HT1080 (cell line): ENCODE data around the gene PARD6A. TPM values are rescaled to one million over a fixed set of nuclear protein-coding genes. Genes with fewer than 3 reads are reported as not detected.

Experiments
- DNase-seq: peaks from one replicate; pipeline ENCODE4 v3.0.0-alpha.2; 2015; ENCODE audit warnings: low read depth
- total RNA-seq: library from RNA; depleted of rRNA; stranded (reverse); fragments of >200 nt; shearing (Covaris generic); gene quantifications from 2 replicates; pipeline ENCODE4 v1.2.3, GENCODE V29; 2014

PARD6A gene
- total RNA-seq, 1 experiment from 2014 or later = 3.8 TPM

DNA sequence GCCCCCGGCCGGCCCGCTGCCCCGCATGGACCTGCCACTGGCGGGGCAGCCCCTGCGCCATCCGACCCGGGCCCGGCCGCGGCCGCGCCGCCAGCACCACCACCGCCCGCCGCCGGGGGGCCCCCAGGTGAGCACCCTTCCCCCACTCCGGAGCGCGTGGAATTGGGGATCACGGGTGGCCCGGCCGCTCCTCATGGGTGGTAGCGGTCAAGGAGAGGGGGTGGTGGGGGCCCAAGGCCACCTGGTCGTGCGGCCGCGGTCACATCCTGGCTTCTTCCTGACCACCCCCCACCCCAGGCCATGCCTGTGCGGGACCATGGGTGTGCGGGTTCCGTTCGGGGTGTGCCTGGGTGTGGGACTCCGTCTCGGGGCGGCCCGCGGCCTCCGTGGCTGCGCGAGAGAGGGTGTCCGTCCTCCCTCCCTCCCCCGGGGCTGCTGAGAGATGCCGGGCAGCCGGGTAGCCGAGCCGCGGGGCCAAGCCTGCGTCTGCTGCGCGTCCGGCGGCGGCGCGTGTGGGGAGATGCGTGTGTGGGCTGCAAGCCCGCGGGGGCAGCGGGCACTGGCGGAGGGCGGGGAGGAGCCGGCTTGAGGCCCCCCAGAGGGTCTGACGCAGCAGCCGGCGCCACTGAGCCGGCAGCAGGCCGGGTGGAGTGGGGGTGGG is 7.5 kb upstream of the PARD6A start:
- DNase-seq = no peak

DNA sequence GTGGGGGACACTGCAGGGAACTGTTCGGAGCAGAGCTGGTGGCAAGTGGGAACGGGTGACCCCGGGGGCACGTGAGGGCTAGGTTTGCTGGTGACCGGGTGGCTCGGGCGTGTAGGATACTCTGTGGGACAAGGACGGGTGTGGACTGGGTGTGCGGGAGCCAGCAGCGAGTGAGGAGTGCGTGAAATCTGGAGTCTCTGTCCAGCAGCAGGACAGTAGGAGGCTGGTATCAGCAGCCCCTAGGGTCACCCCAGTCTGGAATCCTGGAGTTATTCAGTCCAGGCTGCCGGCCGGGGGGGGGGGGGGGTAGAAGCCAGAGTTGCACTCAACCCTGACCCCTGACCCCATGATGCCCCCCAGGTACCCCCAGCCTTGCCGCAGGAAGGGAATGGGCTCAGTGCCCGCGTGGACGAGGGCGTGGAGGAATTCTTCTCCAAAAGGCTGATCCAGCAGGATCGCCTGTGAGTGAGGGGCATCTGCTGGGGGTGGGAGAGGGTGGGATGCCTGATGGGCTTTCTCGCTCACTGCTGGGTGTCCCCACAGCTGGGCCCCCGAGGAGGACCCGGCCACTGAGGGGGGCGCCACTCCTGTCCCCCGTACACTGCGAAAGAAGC is 6.9 kb upstream of the PARD6A start:
- DNase-seq = no peak

DNA sequence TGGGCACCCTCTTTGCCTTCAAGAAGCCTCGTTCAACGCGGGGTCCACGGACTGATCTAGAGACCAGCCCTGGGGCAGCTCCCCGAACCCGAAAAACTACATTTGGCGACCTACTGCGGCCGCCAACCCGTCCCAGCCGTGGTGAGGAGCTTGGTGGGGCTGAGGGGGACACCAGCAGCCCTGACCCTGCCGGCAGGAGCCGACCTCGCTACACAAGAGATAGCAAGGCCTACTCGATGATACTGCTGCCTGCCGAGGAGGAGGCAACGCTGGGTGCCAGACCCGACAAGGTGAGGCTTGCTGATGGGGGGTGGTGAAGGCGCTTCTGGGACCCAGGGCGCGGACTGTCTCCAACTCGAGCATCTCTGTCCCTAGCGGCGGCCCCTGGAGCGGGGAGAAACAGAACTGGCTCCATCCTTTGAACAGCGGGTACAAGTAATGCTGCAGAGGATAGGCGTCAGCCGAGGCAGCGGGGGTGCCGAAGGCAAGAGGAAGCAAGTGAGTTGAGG is 6.3 kb upstream of the PARD6A start:
- no peak for DNase-seq

DNA sequence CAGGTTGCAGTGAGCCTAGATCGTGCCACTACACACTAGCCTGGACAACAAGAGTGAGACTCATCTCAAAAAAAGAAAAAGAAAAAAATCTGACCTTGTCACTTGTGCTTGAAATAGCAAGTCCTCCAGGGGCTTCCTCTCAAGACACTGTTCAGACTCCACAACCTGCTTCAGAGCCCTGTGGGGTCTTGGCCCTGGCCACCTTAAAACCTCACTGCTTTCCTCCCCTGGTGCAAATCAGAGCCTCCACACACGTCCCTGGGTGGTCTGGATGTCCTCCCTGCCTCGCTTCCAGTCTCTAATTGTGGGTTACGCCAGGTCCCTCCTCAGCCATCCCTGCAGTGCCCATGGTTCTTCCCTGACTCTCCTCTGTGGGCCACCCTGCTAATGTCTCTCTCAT is 5.4 kb upstream of the PARD6A start:
- no peak for DNase-seq

DNA sequence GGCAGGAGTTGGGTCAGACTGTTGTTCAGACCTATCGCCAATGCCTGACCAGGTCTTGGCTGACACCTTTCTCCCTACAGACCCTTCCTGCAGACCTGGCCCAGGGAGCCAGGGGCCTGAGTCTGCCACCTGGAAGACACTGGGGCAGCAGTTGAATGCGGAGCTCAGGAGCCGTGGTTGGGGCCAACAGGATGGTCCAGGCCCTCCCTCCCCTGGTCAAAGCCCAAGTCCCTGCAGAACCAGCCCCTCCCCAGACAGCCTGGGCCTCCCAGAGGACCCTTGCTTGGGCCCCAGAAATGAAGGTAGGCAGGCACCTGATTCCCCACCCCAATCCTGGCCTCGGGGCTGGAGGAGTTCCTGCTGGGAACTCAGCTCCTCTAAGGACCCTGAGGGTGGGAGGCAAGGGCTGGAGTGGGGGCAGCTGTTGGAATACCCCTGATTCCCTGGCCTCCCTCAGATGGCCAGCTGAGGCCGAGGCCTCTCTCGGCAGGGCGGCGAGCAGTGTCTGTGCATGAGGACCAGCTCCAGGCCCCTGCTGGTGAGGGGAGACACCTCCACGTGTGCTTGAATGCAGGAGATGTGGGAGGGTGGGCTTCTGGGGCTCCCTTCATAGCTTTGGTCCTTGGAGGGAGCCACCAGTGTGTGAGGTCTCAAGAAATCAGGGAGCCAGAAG is 4.3 kb upstream of the PARD6A start:
- no peak for DNase-seq

DNA sequence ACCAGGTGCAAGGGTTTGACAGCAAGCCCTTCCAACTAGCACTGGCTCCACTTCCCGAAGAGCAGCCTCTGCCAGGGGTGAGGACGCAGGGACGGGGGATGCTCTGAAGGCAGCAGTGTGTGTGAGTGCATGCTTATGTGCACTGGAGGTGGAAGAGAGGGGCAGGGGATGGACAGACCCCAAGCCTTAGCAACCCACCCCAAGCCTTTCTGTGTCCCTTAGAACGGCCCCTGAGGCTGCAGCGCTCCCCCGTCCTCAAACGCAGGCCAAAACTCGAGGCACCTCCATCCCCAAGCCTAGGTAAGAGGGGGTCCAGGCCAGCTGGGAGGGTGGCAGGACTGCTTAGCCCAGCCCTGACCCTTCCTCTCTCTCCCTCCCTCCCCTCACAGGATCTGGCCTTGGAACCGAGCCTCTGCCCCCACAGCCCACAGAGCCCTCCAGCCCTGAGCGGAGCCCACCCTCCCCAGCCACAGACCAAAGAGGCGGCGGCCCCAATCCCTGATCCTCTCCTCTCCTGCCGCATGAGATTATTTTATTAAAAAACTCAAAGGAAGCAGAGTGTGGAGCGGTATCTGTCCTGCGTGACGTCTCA is 3.6 kb upstream of the PARD6A start:
- DNase-seq = no peak

DNA sequence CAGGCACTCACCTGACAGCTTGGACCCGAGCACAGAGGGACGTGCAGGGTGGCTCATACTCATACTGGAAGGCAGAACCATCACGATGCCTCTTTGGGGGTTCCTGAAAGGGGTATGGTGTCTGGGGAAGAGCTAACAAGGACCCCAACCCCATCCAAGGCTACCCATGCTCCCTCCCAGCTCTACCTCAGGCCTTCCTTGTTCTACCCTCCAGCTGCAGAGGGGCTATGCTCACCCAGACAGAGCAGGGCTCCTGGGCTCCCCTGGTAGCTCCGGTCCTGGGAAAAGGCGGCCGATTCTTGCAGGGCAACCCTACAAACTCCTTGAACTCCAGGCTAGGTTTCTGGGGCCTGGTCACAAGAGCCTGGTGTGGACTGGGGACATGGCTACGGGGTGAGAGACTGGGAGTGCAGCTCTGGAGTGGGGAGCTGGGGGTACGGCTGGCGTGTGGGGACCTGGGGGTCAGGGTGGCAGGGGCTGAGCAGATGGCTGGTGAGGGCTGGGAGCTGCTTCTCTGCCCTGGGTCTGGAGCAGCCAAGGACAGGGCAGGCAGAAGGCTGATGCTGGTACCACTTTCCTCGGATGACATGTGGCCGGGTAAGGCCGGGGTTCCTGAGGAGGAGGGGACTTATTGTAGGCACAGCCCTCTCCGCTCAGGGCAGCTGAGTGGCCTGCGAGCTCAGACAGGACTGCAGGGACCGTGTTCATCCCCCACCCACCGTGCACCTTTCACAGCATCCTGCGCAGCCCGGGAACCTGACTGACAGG is 2.8 kb upstream of the PARD6A start:
- no peak for DNase-seq

DNA sequence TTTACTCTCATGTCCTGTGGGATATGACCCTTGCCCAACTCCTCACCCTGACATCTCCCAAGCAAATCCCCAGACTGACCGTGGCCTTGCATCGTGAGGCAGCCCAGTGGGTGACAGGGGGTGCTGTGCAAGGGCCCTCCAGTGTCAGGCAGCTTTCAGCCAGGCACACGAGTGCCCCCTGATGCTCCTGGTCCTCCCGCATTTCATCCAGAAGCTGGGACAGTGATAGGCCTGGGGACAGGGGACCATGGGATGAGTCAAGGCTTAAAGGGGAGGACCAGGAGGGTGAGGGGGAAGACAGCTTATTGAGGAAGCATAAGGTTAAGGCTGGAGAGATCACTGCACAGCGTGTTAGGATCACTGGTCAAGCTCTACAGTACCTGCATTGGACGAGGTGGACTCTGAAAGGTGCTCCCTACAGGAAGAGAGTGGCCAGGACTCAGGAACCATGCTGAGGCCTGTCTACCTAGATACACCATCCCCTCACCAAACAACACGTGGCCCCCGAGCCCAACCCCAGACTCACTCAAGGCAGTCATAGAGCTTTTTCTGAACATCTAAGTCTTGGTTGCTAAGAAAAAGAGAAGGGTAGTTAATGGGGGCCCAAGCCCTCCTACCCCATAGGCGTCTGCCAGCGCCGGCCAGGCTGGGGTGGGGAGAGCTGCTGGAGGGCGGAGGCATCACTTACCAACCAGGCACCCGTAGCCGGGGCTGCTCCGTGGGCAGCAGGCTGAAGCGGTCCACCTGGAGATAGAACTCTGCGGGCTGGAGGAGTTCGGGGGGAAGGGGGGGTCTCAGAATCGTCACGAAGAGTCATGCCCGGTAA is 1.7 kb upstream of the PARD6A start:
- no peak for DNase-seq

DNA sequence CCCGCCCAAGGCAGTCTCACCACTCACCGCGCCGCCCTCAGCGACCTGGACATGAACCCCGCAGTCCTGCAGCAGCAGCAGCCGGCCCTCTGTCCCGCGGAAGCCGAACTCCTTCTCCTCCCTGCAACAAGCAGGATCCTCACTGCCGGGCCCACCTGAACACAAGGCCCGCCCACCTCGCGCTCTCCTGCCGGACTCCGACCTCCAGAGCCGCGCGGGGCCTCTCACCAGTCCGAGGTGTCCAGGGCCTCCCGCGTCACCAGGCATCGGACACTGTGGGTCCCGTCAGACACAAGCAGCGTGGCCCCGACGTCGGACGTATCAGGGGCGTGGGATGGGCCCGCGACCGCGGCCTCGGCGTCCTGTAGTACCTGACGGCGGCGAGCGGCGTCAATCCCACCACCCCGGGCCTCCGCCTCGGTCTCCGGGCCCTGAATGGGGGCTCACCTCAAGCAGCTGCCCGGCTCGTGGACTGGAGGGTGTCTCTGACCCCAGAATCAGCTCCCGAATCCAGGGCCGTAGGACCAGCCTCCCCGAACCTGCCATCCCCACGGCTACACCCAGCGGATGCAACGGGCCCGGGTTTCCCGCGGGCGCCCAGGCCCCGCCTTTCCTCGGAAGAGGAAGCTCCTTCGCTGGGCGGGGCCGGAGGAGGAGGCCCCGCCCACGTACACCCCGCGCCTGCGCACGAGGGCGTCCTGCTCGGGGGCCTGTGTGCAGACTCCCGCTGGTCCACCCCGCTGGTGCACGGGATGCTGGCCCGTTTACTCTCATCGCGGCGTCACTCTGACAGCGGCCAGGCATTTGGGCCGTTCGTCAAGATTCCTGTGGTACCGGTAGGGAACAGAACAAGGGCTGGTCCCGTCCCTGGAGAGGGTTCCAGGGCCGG is 841 bp upstream of the PARD6A start, which contains the start of gene ACD:
Gene ACD, minus strand, starts transcription at position 586 of the 889 bp plus-strand sequence. Its CDS starts 40 bp downstream, at position 546.
- peak; percentile 85 for DNase-seq

DNA sequence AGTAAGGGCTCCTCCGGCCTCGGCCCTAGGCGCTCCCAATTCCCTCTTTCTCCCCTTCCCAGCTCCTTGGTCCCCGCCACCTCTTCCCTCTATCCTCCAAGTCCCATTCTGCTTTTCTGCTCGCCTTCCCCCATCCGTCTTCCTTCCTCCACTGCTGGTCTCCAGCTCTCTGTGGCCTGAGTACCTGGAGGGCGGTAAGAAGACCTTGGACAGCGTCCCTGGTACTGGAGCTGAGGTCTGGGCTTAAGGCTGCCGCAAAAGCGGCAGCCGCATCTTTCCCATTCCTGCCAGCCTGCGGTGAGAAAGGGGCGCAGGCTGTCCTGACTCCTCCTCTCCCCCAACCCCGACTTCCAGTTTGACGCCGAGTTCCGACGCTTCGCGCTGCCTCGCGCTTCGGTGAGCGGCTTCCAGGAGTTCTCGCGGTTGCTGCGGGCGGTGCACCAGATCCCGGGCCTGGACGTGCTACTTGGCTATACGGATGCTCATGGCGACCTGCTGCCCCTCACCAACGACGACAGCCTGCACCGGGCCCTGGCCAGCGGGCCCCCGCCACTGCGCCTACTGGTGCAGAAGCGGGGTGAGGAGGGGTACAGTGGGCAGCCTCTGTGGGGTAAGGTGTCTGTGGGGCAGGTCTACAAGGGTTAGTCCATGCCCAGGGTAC is 471 bp downstream of the PARD6A start:
- no peak for DNase-seq

DNA sequence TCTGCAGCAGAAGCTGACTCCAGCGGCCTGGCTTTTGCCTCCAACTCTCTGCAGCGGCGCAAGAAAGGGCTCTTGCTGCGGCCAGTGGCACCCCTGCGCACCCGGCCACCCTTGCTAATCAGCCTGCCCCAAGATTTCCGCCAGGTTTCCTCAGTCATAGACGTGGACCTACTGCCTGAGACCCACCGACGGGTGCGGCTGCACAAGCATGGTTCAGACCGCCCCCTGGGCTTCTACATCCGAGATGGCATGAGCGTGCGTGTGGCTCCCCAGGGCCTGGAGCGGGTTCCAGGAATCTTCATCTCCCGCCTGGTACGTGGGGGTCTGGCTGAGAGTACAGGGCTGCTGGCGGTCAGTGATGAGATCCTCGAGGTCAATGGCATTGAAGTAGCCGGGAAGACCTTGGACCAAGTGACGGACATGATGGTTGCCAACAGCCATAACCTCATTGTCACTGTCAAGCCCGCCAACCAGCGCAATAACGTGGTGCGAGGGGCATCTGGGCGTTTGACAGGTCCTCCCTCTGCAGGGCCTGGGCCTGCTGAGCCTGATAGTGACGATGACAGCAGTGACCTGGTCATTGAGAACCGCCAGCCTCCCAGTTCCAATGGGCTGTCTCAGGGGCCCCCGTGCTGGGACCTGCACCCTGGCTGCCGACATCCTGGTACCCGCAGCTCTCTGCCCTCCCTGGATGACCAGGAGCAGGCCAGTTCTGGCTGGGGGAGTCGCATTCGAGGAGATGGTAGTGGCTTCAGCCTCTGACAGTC is 1.3 kb downstream of the PARD6A start:
- DNase-seq = no peak

DNA sequence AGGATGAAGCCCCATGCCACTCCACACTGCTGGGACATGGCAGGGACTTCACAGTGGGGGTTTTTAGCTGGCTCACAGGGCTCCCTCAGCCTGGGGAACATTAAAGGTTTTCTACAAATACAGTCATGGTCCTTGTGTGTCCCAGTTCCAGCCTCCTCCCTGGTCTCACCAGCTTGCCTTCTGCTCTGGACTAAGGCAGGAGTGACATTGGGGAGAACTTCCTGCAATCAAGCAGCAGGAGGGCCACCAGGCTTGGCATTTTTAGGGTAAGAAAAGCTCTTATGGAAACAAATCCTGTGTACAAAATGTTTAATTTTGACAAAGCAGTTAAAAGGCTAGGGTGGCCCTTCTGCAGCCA is 1.9 kb downstream of the PARD6A start:
- DNase-seq = no peak

DNA sequence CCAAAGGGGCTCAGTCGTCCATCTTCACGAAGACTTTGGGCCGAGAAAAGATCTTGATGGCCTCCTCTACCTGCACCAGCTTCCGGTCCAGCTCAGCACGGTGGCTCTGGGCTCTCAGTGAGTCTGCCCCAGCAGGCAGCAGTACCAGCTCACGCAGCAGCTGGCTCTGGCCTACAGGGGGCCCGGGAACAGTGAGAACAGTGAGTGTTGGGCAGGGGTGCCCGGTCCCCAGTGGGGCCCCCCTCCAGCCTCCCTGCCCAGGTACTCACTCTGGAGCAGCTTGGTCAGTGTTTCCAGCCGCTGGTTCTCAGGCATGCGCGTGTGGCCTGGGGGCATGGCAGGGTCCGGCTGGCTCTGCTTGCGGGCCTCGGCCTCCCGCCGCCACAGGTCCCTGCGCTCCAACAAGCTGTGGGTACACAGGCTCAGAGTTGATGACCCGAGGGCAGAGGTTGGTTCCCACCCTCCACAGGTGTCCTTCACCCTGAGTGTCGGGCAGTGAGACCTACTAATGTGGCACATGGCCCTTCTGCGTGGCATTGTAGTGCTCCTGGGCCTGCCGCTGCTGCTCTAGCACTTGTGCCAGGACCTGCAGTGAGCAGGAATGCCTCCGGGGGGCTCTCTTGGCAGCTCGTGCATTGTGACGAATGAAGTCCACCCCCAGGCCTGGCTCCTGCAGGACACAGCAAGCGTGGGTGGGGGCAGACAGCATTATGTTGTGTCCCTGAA is 2.6 kb downstream of the PARD6A start:
- DNase-seq = no peak

DNA sequence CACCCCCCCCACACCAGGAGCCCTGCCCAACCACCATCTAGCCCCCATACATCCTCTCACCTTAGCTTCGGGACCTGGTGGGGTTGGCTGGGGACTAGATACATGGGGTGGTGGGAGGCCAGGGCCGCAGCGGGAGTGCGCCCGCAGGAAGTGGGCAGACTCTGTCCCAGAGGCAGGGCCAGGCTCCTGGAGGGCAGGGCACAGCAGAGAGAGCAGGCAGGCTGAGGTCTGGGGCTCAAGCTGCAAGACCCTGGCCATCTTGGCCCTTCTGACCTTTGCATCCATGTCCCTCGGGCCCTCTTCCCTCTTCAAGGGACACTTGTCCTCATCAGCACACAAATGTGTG is 3.1 kb downstream of the PARD6A start:
- no peak for DNase-seq

DNA sequence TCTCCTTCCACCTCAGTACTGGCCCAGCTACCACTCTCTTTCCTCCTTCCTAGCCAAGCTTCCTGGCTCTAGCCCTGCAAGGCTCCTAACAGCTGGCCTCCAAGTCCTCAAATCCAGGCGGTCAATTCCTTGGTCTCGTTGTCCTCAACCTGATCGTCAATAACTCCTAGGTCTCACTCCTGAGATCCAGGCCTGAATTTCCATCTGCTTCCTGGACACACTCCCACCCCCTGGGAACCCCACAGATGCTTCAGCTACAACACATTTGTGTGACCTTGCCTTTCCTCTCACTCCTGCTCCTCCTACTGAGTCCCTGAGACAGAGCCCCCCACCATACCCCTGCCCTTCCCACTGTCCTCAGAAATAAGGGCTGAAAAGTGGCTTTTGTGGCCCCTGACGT is 3.5 kb downstream of the PARD6A start:
- no peak for DNase-seq

DNA sequence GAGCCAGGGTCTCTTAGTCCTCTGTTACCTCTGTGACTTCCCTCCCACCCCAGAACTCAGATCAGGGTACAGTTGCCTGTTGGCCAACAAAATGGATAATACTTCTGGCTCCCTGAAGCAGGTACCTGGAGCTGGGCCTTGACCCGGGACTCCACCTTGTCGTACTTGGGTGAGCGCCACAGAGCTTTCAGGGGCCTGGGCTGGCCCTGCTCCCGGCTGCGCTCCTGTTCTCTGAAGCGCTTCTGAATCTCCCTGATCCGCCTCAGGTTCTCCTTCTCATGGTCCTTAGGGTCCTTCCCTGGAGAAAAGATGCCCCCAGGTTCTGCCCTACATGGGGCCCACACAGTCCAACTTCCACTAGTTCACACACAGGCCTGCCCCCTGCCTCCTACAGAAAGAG is 4.1 kb downstream of the PARD6A start:
- DNase-seq = no peak

DNA sequence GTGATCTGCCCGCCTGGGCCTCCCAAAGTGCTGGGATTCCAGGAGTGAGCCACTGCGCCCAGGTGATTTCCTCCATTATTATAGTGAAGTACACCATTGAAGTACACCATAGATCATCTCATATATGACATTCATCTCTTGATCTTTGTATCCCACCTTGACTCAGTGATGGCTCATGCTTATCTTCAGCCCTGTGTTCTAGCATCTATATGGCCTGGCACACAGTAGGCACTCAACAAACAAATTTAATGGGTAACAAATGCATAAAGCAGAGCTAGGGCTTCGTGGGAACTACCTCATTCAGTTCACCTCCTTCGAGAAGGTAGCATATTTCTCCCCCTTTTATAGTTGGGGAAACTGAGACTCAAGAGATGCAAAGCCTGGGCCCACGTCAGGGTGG is 4.8 kb downstream of the PARD6A start:
- DNase-seq = no peak
